ENCODE data around the gene PRDM16.

DNA sequence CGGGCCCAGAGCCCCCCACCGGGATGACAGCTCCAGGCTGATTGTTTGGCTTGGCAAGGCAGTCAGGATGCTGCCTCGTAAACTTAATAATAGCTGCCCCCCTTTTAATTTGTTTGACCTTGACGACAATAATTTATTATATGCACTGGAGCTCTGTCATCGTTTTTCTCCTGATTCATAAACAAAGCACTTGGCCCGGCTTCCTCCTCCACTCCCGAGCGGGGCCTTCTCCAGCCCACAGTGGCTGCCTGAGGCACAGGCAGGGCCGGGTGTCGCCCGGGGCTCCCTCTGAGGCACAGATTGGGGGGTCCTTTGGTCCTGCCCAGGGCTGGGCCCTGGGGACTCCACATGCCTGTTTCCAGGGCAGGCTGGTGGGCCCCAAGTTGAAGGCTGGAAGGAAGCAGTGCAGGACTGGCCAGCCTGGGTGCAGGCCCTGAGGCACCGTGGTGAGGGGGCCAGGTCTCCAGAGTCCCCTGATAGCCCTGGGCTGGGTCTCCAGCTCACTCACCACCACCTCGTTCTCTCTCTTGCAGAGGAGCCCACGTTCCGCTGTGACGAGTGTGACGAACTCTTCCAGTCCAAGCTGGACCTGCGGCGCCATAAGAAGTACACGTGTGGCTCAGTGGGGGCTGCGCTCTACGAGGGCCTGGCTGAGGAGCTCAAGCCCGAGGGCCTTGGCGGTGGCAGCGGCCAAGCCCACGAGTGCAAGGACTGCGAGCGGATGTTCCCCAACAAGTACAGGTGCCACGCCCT is 333.4 kb downstream of the PRDM16 start:
- TF ChIP-seq EZH2 (IDR thresholded peaks at IDR 0.05; ENCODE audit: borderline replicate concordance, insufficient read depth, low read length, poor library complexity, severe bottlenecking) (no peak), SMC3 (conservative IDR thresholded peaks at IDR 0.05; ENCODE audit: poor library complexity) (no peak)
- TF ChIP-seq, protein P1, sequence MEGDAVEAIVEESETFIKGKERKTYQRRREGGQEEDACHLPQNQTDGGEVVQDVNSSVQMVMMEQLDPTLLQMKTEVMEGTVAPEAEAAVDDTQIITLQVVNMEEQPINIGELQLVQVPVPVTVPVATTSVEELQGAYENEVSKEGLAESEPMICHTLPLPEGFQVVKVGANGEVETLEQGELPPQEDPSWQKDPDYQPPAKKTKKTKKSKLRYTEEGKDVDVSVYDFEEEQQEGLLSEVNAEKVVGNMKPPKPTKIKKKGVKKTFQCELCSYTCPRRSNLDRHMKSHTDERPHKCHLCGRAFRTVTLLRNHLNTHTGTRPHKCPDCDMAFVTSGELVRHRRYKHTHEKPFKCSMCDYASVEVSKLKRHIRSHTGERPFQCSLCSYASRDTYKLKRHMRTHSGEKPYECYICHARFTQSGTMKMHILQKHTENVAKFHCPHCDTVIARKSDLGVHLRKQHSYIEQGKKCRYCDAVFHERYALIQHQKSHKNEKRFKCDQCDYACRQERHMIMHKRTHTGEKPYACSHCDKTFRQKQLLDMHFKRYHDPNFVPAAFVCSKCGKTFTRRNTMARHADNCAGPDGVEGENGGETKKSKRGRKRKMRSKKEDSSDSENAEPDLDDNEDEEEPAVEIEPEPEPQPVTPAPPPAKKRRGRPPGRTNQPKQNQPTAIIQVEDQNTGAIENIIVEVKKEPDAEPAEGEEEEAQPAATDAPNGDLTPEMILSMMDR (IDR thresholded peaks at IDR 0.05; ENCODE audit: poor library complexity, severe bottlenecking): no peak

Measured in neural cell (in vitro differentiated cells).